GM18517 (cell line): ENCODE measurements around the gene IL24.

Source experiments
- ATAC-seq: cut with Tn5 transposase; IDR thresholded peaks from one replicate; pipeline ENCODE4 v1.9.1; 2021; ENCODE audit warnings: mild to moderate bottlenecking, moderate library complexity; ENCODE audit not compliant: unreplicated experiment

IL24 gene

GRCh38 chr1:206903687-206904086 is 6.4 kb downstream of the IL24 start:
- ATAC-seq, result no peak

DNA sequence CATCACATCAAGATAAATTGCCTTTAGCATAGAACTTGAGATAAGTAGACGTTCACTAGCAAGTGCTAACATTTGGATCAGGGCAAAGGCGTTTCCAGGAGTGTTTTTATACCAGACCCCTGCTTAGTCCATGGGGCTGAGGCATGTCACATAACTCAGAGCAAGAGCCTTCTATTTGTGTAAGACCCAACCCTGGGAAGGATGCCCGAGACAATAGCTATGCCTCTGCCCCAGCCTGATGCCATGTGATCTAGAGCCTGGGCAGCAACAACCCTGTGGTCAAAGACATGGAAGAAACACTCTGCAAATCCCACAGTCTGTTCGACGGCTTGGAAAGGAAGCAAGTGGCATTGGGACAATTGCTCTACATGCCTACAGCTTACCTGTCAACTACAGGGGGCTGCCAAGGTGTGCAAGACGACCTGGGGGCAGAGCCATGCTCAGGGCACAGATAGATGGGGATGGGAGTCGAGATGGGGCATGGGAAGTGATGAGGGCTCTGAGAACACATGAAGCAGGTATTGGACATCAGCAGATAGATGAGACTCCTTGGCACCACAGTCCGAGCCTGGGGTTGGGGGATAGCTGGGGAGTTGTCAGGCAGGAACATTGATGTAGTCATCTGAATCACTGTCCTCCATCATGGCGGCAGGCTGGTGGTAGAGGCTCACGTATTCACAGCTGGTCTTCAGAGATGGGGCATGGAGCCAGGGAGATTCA is 7.3 kb downstream of the IL24 start:
- no peak for ATAC-seq

DNA sequence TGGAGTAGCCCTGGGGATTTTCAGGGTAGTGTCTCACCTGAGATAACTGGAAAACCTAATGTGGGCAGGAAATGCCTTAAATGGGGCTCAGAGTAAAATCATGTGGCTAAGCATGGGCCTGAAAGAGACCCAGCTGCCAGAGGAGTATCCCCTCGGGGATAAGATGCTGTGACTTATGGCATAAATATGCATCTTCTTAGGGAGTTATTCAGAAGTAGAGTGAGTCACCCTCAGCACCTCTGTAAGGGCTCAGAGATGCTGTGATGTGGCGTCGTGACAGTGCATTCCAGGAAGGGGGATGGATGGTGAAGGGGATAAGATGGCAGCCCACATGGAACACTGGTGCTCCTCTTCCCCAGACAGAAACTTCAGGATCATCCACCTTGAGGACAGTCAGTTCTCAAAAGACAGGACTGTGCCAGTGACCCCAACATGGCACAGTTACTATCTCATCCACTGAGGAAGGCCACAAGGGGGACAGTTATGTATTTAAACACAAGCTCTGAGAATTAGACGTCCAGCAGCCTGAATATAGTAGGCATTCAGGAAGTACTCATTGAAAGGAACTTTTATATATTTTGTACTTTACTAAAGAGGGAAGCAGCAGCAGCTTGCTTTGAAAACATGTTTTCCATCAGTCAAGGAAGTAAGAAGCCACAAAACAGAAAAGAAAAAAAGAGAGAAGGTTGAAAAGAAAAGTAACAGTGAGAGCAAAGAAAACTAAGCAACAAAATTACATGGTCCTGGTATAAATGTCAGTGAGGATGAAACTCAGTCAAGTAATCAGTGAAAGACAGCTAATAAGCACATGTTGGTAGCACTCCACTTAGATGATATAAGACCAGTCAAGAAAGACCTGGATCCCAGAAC is 8.3 kb downstream of the IL24 start:
- no peak for ATAC-seq

DNA sequence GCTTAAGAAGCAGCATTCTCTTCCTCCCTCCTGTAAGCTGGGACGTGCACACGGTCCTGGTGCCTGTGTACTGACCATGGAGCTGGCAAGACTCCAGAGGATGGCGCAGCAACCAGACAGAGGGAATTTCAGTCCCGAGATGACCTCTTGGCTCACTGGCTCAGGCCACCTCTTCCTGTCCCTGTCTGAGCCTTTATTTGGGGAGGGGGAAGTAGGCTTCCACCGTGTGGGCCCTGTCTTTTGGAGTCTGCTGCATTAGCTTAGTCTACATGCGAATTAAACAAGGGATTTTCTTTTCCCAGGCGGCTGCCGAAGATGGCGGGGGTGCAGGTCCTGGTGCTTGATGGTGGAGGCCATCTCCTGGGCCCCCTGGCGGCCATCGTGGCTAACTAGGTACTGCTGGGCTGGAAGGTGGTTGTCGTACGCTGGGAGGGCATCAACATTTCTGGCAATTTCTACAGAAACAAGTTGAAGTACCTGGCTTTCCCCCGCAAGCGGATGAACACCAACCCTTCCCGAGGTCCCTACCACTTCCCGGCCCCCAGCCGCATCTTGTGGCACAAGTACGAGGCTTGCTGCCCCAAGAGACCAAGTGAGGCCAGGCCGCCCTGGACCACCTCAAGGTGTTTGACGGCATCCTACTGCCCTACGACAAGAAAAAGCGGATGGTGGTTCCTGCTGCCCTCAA is 10.2 kb downstream of the IL24 start:
- ATAC-seq, result no peak

DNA sequence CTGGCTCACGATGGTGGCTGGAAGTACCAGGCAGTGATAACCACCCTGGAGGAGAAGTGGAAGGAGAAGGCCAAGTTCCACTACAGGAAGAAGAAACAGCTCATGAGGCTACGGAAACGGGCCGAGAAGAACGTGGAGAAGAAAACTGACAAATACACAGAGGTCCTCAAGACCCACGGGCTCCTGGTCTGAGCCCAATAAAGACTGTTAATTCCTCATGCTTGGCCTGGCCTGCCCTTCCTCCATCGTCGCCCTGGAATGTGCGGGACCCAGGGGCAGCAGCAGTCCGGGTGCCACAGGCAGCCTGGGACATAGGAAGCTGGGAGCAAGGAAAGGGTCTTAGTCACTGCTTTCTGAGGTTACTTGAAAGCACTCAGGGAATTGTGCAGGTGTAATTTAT is 10.8 kb downstream of the IL24 start:
- ATAC-seq, result no peak

DNA sequence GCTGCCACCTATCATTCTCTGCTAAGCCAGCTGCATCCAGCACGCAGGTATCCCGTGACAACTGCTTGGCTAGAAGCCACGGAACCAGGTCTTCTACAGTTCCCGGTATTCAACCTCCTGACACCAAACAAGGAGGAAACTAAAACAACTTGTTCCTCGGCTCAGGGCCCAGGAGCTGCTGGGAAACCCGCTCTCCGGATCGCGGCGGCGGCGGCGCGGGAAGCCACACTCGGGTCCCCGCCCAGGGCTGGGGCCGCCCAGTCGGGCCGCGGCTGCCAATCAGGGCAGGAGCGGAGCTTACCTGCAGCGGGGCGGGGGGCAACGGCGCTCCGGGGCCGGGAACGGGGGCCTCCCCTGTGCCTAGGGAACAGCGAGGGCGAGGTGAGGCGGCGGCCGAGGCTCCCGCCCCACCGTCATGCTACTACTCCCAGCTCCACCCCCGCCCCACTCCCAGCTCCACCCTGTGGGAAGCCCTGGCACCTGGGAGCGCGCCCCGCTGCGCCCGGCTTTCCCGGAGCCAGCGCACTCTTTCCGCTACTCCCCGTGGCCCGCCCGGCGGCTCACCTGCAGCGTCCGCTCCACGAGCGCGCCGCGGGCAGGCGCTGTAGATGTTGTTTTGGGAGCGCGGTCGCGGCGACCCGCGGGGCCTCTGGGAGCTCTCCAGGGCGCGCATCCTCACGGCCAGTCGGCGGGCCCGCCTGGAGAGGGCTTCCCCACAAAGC is 12.1 kb downstream of the IL24 start:
- no peak for ATAC-seq

GRCh38 chr1:206909883-206910318 is 12.7 kb downstream of the IL24 start:
- no peak for ATAC-seq

- ATAC-seq, result no peak
These were observed 13.9 kb downstream of the IL24 start for GRCh38 chr1:206911064-206911663.

DNA sequence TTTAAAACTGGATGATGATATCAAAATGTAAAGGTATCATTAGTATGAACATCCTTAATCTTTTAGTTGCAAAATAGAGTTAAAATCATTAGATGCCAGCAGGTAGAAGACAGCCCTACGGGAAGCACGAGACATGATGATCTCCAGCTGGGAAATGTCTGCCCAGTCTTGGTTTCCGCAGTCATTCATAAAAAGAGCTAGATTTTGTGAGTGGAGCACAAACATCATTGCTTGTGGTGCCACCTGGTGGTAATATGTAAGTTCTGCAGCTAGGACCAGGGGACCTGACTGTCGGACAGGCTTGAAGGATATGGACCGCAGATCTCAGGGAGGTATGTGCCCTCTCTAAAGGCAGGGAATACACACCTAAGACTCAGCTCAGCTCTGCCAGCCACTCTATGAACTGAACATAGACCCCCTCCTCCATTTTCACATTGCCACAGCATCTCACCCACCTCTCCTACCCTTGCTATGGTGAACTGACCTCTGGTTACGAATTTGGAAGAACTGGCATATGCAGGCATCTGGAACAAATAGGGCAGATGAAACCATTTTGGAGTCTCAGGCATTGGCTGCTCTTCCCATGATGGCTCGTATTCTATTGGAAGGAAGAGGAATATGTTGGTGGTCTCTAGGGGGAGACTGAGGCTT is 15.3 kb downstream of the IL24 start:
- ATAC-seq, result no peak

GRCh38 chr1:206913766-206914537 is 16.7 kb downstream of the IL24 start:
- ATAC-seq, result no peak

GRCh38 chr1:206915030-206915735 is 17.9 kb downstream of the IL24 start:
- no peak for ATAC-seq

- no peak for ATAC-seq
These were observed 18.9 kb downstream of the IL24 start for GRCh38 chr1:206916000-206916709.

- ATAC-seq, result no peak
These were observed 20.8 kb downstream of the IL24 start for GRCh38 chr1:206918076-206918475.

- ATAC-seq, result no peak
These were observed 24.6 kb downstream of the IL24 start, which contains the start of gene FCMR for GRCh38 chr1:206921772-206922265. Gene FCMR, minus strand, starts transcription at chr1:206921941. Its CDS starts 87 bp downstream, at chr1:206921854.

DNA sequence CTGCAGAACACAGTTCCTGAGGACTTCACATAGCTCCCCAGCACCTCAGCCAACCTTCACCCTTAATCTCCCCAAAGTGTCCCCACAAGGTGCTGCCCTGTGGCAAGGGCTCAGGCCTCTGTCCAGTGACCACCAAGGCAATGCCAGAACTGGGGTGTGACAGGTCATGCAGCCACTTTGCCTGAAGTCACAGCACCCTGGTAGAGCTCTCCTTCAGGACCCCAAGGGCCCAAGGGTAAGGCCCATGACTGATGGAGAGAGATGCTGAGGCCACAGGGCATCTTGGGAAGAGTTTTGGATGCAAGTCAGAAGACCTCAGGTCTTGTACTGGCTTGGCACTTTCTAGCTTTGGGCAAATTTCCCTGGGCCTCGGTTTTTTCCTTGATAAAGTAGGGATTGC is 25.3 kb downstream of the IL24 start:
- ATAC-seq, result no peak

DNA sequence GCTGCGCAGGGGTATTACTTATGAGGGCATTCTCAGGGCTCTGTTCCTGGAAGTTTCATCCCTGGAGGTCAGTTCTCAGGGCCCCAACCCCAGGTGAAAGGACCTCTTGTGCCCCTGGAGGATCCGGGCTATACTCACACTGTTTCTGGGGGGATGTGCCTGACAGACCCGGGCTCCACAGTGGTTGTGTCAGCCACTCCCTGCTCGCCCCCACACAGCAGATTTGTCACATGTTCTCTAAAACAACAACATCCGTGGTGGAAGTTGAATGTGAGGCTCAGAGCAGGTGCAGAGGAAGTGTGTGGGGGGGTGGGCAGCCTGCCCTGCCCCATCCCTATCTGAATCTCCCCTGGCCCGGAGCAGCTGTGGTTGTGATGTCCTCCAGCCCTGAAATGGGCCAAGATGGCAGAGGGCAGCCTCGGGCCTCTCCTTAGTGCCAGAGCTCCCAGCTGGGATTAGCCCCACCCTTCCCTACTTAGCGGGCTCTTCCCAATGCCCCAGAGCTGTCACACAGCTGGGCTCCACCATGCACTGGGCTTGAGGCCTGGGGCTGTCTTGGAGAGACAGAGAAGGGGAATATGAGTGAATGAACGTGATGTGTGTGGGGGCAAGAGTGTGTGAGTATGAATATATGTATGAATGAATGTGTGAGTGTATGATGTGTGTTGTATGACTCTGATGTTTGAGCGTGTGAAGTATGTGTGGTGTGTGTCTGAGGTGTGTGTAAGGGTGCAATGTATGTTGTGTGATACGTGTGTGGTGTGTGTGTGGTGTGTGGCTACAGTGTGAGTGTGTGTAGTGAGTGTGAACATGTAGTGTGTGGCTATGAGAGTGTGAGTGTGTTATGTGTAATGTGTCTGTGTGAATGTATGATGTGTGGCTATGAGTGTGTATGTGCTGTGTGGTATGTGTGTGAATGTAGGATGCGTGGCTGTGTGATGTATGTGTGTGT is 26.0 kb downstream of the IL24 start:
- peak; percentile 46 for ATAC-seq
